Upper lobe of left lung (tissue), 6 donors: ENCODE measurements around the gene IP6K1. TPM values are rescaled to one million over a fixed set of nuclear protein-coding genes. Genes with fewer than 3 reads are reported as not detected.
A peak's percentile ranks its signal among the peaks of the same experiment; 100 is the strongest.

Source experiments
- ATAC-seq, 2 donors: fragments of 200-7000 bp; cut with Tn5 transposase; one replicate each; pipeline ENCODE4 v1.9.1; 2022; ENCODE audit warnings: mild to moderate bottlenecking in 2 of 2, moderate library complexity in 2 of 2; ENCODE audit not compliant: low FRiP score in 2 of 2
- DNase-seq, 2 donors: peaks; one replicate each; pipeline ENCODE4 v3.0.0-alpha.2; 2019 to 2020
- H3K27ac ChIP-seq, 4 donors: fragments of 200-600 bp; sonication (generic); one replicate each; pipeline ENCODE4 v1.5.1; 2016 to 2019
- H3K27me3 ChIP-seq, 4 donors: fragments of 200-600 bp; sonication (generic); one replicate each; pipeline ENCODE4 v1.5.1; 2017 to 2019
- H3K36me3 ChIP-seq, 4 donors: fragments of 200-600 bp; sonication (generic); one replicate each; pipeline ENCODE4 v1.5.1; 2016 to 2019
- H3K4me1 ChIP-seq, 4 donors: fragments of 200-600 bp; sonication (generic); one replicate each; pipeline ENCODE4 v1.5.1; 2018 to 2019
- H3K4me3 ChIP-seq, 4 donors: fragments of 200-600 bp; sonication (generic); one replicate each; pipeline ENCODE4 v1.5.1; 2017 to 2019; ENCODE audit warnings: mild to moderate bottlenecking in 2 of 4, moderate library complexity in 1 of 4
- H3K9me3 ChIP-seq, 4 donors: fragments of 200-600 bp; sonication (generic); one replicate each; pipeline ENCODE4 v1.5.1; 2018 to 2019
- EP300 ChIP-seq, 4 donors: sonication (generic); formaldehyde crosslinking; IDR thresholded peaks; one replicate each; pipeline ENCODE4 v1.5.1; 2017; ENCODE audit warnings: antibody characterized with exemption in 4 of 4, control low read depth in 2 of 4
- POLR2A ChIP-seq, 4 donors: fragments of 450-650 bp; IDR thresholded peaks; one replicate each; pipeline ENCODE4 v1.5.1; 2016 to 2017; ENCODE audit warnings: antibody characterized with exemption in 4 of 4, mild to moderate bottlenecking in 2 of 4
- POLR2AphosphoS5 ChIP-seq, 2 donors: sonication (generic); formaldehyde crosslinking; IDR thresholded peaks; one replicate each; pipeline ENCODE4 v1.5.1; 2017; ENCODE audit warnings: antibody characterized with exemption in 2 of 2
- WGBS, 2 donors: methylation state at CpG; one replicate each; pipeline ENCODE4 v1.1.5; 2017 to 2018; 5-methylcytosine and 5-hydroxymethylcytosine counted together
- total RNA-seq, 6 donors: library from RNA; depleted of rRNA in 4 of 6; stranded (reverse); fragments of >200 nt in 4 of 6; gene quantifications; one replicate each; pipeline versions ENCODE4 v1.1.0 to v1.2.1, GENCODE V29; 2016 to 2021
- TF ChIP-seq, protein P1 (sequence below), 6 experiments: fragments of 450-650 bp in 4 of 6; fragments of 200-600 bp in 2 of 6; sonication (generic) in 2 of 6; IDR thresholded peaks; one replicate each; pipeline ENCODE4 v1.5.1; 2016 to 2019; ENCODE audit warnings: antibody characterized with exemption in 6 of 6
- donor health status: DM: no; HTN: no; CAD: no; lungs with moderate emphysema.
- donor health status: DM: no; HTN: yes; CAD: no; lungs with severe emphysema.

IP6K1 gene
- total RNA-seq, 6 donors from 2014 or later: 42.0 to 63.9 (median 49.7) TPM

DNA sequence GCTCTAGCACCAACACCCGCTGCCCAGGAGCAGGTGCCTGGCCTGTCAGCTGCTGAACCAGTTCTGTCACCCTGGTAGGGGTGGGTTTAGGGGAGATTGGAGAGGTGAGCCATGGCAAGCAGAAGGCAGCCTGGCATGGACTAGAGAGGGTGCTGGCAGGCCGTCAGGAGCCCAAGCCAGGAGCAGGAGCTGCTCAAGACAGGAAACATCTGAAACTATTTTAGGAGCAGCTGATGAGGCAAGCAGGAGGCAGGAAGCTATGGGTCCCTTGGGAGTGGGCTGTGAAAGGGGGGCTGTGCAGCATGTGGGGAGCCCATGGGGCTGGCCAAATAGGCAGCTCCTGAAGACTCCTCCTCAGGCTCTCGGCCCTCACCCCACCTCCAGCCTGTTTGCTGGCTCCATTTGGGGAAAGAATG is 19.0 kb upstream of the IP6K1 start:
- Histone ChIP-seq H3K4me3 (peak overlapping the region in 2 of 4 donors; percentile 5 to 74), H3K4me1 (peaks cover 50 to 63% (median 58%) of the 10 kb centered on the region in 4 donors), H3K9me3 (no peaks in the 10 kb centered on the region), H3K36me3 (peaks cover 0 to 20% (median 18%) of the 10 kb centered on the region in 4 donors), H3K27me3 (no peaks in the 10 kb centered on the region), H3K27ac (peak overlapping the region; percentile 82 to 95 (median 94))
- WGBS, 2 donors: 50% methylated on average over 3 of the region's 3 CpGs; no CpG with 5 or more reads in 1 of the 2 donors
- ATAC-seq (peak in 1 of 2 donors; percentile 38), DNase-seq (peak; percentile 41 to 42)
- TF ChIP-seq, protein P1, sequence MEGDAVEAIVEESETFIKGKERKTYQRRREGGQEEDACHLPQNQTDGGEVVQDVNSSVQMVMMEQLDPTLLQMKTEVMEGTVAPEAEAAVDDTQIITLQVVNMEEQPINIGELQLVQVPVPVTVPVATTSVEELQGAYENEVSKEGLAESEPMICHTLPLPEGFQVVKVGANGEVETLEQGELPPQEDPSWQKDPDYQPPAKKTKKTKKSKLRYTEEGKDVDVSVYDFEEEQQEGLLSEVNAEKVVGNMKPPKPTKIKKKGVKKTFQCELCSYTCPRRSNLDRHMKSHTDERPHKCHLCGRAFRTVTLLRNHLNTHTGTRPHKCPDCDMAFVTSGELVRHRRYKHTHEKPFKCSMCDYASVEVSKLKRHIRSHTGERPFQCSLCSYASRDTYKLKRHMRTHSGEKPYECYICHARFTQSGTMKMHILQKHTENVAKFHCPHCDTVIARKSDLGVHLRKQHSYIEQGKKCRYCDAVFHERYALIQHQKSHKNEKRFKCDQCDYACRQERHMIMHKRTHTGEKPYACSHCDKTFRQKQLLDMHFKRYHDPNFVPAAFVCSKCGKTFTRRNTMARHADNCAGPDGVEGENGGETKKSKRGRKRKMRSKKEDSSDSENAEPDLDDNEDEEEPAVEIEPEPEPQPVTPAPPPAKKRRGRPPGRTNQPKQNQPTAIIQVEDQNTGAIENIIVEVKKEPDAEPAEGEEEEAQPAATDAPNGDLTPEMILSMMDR (IDR thresholded peaks at IDR 0.05): no peak
- TF ChIP-seq POLR2A (IDR thresholded peaks at IDR 0.05): no peak
- peak in 1 of 4 donors; percentile 18 for TF ChIP-seq EP300 (IDR thresholded peaks at IDR 0.05)
- TF ChIP-seq POLR2AphosphoS5 (IDR thresholded peaks at IDR 0.05): peak; percentile 48 to 73

DNA sequence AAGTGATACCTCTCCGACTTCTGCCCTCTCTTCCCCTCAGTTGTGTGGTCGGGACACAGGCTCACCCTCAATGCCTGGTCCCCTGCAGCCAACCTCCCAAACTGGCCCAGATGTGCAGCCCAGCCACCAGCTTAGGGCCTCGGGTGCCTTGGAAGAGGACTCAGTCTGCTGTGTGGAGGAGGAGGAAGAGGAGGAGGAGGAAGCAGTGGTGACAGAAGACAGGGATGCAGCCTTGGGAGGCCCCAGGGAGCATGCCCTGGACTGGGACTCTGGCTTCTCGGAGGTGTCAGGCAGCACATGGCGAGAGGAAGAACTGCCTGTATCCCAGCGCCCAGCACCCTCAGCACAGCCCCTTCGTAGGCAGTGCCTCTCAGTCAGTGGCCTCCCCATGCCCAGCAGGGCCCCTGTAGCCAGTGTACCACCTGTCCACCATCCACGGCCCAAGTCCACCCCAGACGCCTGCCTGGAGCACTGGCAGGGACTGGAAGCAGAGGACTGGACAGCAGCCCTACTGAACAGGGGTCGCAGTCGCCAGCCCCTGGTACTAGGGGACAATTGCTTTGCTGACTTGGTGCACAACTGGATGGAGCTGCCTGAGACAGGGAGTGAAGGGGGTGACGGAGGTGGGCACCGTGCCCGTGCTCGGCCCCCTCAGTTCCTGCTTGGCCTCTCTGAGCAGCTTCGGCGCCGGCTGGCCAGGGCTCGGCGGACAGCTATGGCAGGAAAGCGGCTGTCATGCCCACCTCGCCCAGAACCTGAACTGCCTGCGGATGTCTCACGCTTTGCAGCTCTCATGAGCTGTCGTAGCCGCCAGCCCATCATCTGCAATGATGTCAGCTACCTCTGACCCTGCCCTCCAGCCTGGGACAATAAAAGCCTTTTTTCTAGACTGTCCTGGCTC is 18.0 kb upstream of the IP6K1 start:
- Histone ChIP-seq H3K4me3 (peak overlapping the region; percentile 67 to 89 (median 78)), H3K9me3 (no peaks in the 10 kb centered on the region), H3K27ac (peak overlapping the region; percentile 82 to 95 (median 94)), H3K27me3 (no peaks in the 10 kb centered on the region), H3K4me1 (peaks cover 50 to 63% (median 56%) of the 10 kb centered on the region in 4 donors), H3K36me3 (peaks cover 0 to 11% (median 8%) of the 10 kb centered on the region in 4 donors)
- 35 to 43% methylated on average over 17 to 21 of the region's 26 CpGs for WGBS, 2 donors
- TF ChIP-seq EP300 (IDR thresholded peaks at IDR 0.05): no peak
- TF ChIP-seq, protein P1 (IDR thresholded peaks at IDR 0.05): peak in 1 of 6 experiments; percentile 2
- DNase-seq (peak in 1 of 2 donors; percentile 86), ATAC-seq (no peak)

DNA sequence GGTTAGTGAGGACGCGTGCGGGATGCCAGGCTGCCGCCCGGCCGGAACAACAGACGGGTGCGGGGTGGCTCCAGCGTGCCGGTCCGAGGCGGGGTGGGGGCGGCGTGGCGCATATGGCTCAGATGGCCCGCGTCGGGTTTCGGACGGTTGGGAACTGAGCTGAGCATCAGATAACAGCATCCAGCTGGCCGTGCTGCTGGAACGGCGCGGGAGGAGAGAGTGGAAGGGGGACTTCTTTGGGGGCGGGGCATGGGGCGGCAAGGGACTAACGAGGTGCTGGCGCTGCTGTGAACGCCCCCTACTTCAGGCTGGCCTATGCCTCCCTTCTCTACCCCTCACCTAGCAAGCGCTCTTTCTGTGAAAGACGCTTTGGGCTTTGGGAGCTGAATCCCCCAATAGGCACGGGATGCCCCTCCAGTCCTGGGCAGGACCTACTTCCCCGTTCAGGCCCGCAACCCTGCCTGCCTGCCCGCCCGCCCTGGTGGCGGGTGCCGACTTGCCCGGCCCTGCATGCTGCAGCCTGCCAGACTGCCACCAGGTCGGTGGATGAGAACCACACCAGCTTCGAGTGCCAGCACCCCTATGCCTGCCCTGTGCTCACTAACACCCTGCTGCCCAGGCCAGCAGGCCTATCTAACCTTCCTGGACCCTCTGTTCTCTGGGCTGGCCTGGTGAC is 17.3 kb upstream of the IP6K1 start:
- H3K9me3 ChIP-seq: no peaks in the 10 kb centered on the region
- H3K27ac ChIP-seq: peak overlapping the region; percentile 82 to 95 (median 94)
- ATAC-seq (peak in 1 of 2 donors; percentile 34), DNase-seq (peak in 1 of 2 donors; percentile 88)
- H3K36me3 ChIP-seq: peaks cover 0 to 4% (median under 1%) of the 10 kb centered on the region in 4 donors
- H3K4me3 ChIP-seq: peak overlapping the region; percentile 67 to 89 (median 78)
- 2 to 3% methylated on average over 15 to 18 of the region's 41 CpGs for WGBS, 2 donors
- TF ChIP-seq POLR2AphosphoS5 (IDR thresholded peaks at IDR 0.05): no peak
- TF ChIP-seq, protein P1 (IDR thresholded peaks at IDR 0.05): peak in 3 of 6 experiments; percentile 7 to 30 (median 16)
- peak in 1 of 4 donors; percentile 11 for TF ChIP-seq POLR2A (IDR thresholded peaks at IDR 0.05)
- no peak for TF ChIP-seq EP300 (IDR thresholded peaks at IDR 0.05)
- H3K4me1 ChIP-seq: peaks cover 50 to 57% (median 53%) of the 10 kb centered on the region in 4 donors
- no peaks in the 10 kb centered on the region for H3K27me3 ChIP-seq

DNA sequence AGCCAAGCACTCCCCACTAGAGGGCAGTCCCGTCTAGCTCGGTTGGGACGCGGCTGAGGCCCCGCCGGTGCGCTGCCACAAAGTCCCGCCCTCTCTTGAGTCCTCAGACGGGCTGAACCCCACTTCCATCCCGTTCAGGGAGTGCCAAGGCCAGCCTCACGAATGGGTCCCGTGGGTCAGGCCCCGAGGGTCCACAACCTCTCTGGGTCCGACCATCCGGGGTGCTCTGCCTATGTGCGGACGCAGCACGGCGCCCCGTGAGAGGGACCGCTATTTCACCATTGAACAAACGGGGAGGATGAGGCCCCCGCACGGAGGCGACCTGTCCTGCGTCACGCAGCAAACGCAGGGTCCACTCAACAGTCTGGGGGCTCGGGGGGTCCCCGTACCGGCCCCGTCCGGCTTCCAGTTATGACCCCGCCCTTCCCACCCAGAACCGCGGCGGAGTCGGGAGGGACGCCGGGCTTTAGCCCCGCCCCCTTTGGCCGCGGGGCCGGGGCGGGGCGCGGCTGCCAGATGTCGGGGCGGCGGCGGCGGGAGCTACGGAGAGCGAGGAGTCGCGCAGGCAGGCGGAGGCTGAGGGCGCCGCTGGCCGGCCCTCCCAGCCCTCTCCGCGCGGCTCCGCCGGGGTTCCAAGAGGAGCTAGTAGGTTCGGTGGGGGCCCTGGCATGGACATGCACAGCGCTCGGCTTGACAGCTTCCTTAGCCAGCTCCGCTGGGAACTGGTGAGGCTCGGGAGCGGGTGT is 16.6 kb upstream of the IP6K1 start, which contains the start of gene INKA1:
Gene INKA1, plus strand, starts transcription at position 543 of the 746 bp plus-strand sequence. Its CDS starts 132 bp downstream, at position 675.
- 0% methylated on average over 24 of the region's 71 CpGs; no CpG with 5 or more reads in 1 of the 2 donors for WGBS, 2 donors
- Histone ChIP-seq H3K27ac (peak within 1 kb of the TSS; percentile 82 to 95 (median 94)), H3K27me3 (no peaks in the 10 kb centered on the region), H3K4me1 (peaks cover 43 to 53% (median 48%) of the 10 kb centered on the region in 4 donors), H3K9me3 (no peaks in the 10 kb centered on the region), H3K36me3 (no peaks in the 10 kb centered on the region), H3K4me3 (peak within 1 kb of the TSS; percentile 73 to 89 (median 78))
- TF ChIP-seq, protein P1 (IDR thresholded peaks at IDR 0.05): peak; percentile 78 to 98 (median 96)
- TF ChIP-seq POLR2A (IDR thresholded peaks at IDR 0.05) (peak in 3 of 4 donors; percentile 13 to 68 (median 42)), EP300 (IDR thresholded peaks at IDR 0.05) (no peak), POLR2AphosphoS5 (IDR thresholded peaks at IDR 0.05) (peak; percentile 15 to 68)
- peak; percentile 94 to 95 for ATAC-seq
- DNase-seq: peak; percentile 96 to 97
